ENCODE measurements around the gene MAN1C1. TPM values are rescaled to one million over a fixed set of nuclear protein-coding genes. Genes with fewer than 3 reads are reported as not detected.

Gene MAN1C1
- total and polyA plus RNA-seq, 10 of the 15 experiments (the other 5 are each of a cell fraction or from before 2014, with no cell fraction given) = 0.12 to 0.56 (median 0.22) TPM; not detected in 3

GRCh38 chr1:25779894-25780293 is 163.3 kb downstream of the MAN1C1 start (continued):
- TF ChIP-seq E2F8 (IDR thresholded peaks at IDR 0.05; ENCODE audit: low read depth, partially characterized antibody) = no peak
- no peak for TF ChIP-seq ZBTB33 (IDR thresholded peaks at IDR 0.05)
- no peak for TF ChIP-seq MLLT1 (IDR thresholded peaks at IDR 0.05)
- no peak for TF ChIP-seq ZNF24 (IDR thresholded peaks at IDR 0.05)

Data from GM12878 (cell line).